Measurements from ENCODE around the gene HPSE2. TPM values are rescaled to one million over a fixed set of nuclear protein-coding genes. Genes with fewer than 3 reads are reported as not detected.
A peak's percentile ranks its signal among the peaks of the same experiment; 100 is the strongest.

Gene HPSE2
- polyA plus RNA-seq, 3 donors = 0.65 to 1.4 (median 0.92) TPM

DNA sequence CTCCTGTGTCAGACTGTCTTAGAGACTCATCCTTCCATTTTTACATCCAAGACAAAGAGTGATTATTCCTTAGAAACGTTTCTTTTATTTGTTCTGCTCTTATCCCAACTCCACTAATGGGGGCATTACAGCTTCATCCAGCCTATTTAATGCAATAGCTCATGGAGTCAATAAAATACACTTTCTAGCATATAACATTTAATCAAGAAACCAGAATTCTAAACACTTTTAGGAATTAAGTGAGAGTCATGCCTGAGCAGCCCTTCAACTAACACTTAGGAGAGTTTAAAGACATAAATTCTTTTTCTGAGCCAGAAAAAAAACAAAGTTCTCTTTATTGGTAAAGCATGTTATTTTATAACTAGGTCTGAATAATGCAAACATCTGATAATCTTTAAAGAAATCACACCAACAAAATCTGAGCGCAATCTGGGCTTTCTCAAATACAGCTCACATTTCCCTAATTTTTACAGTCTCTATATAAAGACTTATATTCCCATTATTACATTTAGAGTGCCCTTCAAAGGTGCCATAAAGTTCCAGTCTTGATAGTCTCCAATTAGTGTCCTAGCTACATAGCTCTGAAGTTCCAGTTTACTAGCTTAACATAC is 427.3 kb downstream of the HPSE2 start:
- DNase-seq (ENCODE audit: extremely low read depth in 1 of 11, low read depth in 9 of 11, low spot score in 4 of 11) = no peak

DNA sequence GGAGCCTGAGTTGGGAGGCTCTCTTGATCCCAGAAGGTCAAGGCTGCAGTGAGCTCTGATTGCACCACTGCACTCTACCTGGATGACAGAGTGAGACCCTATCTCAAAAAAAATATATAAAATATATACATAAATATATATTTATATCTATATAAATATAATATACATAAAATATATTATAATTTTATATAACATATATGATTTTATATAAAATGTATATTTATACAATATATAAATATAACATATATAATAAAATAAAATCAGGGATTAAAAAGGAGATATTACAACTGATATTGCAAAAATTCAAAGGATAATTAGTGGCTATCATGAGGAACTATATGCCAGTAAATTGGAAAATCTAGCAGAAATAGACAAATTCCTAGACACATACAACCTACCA is 435.4 kb downstream of the HPSE2 start:
- no peak for DNase-seq (ENCODE audit: extremely low read depth in 1 of 11, low read depth in 9 of 11, low spot score in 4 of 11)

DNA sequence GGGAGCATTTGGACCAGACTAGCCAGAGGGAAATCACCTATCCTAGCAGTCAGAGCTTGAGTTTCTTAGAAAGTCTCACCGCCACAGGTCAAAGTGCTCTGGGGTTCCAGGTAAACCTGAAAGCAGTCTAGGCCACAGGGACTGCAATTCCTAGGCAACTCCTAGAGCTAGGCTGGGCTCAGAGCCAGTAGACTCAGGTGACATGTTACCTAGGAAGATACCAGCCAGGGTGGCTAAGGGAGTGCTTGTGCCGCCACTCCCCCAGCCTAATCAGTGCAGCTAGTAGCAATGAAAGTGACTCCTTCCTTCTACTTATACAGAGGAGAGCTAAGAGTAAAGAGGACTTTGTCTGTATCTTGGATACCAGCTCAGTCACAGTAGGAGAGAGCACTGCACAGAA is 440.2 kb downstream of the HPSE2 start:
- DNase-seq (ENCODE audit: extremely low read depth in 1 of 11, low read depth in 9 of 11, low spot score in 4 of 11) = no peak

DNA sequence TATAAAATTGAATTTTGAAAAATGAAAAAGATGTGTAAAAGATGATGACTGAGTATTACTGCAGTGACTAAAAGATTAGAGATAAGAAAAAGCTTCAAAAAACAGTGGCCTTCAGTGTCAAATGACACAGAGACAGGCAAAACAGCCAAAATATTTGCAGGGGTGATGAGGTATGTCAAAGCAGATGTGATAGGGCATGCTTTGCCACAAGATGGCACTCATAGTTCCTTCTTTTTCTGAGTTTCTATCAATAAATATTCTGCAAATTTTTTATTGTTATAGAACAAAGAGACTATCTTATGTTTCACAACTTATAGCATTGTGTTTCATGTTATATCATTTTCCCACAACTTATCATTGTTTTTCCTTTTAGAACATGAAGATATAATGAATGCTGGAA is 444.8 kb downstream of the HPSE2 start:
- no peak for DNase-seq (ENCODE audit: extremely low read depth in 1 of 11, low read depth in 9 of 11, low spot score in 4 of 11)

DNA sequence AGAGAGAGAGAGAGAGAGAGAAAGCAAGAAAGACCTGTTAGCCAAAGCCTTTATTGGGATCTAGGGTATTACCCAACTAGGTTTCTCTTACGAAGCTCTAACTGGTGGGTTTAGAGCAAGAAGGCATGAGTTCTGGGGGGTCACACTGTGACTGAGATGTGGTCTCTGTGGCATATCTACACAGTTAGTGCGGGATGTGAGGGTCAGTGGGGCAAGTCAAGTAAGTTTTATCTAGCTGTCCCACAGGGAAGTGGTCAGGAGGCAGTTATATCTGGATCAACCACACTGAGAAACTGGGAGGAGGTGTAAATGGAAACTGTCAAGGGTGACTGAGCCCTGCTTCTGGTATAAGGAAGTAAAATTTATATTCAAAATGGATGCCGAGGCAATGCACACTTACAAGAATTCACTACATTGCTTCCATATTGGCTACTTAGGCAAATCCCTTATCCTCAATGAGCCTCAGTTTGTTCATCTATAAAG is 457.3 kb downstream of the HPSE2 start:
- no peak for DNase-seq (ENCODE audit: extremely low read depth in 1 of 11, low read depth in 9 of 11, low spot score in 4 of 11)

DNA sequence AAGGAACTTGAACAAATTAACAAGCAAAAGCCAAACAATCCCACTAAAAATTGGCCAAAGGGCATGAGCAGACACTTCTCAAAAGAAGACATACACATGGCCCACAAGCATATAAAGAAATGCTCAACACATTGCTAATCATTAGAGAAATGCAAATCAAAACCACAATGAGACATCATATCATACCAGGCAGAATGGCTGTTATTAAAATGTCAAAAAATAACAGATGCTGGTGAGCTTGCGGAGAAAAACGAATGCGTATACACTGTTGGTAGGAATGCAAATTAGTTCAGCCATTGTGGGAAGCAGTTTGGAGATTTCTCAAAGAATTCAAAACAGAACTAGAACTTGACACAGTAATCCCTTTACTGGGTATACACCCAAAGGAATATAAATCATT is 477.2 kb downstream of the HPSE2 start:
- DNase-seq (ENCODE audit: extremely low read depth in 1 of 11, low read depth in 9 of 11, low spot score in 4 of 11) = no peak

DNA sequence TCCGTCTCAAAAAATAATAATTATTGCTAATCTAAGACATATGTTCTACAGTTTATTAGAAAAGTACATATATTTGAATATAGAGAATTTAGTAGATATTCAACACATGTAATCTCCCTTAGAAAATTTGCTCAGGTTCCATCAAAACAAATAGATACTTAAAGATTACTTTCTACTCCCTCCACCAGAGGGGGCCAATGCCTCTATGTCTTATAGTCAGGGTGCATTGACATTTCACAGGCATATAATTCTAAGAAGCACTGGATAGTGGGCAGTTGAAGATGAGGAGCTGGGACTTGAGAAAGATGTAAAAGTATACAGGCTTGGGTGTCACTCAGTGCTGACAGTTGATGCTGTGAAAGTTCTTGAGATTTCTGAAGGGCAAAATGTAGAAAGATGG is 487.4 kb downstream of the HPSE2 start:
- DNase-seq (ENCODE audit: extremely low read depth in 1 of 11, low read depth in 9 of 11, low spot score in 4 of 11) = peak in 4 of 11 donors; percentile 1 to 8 (median 3)

DNA sequence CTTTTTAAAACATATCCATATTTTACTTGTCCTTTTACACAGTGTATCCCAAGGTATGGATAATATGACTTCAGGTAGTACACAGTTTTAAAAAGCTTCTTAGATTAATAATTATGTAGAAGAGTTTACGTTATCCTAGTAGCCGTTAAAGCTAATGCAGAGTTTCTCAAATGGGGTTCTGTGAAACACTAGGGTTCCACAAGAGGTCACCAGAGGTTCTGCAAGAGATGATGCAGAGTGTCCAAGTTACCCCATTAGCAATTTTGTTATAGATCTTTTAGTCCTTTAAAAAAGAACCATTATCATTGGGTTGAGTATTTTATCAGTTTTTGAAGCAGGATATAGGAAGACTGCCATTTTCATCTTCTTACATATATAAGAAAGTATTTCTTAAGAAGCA is 490.0 kb downstream of the HPSE2 start:
- DNase-seq (ENCODE audit: extremely low read depth in 1 of 11, low read depth in 9 of 11, low spot score in 4 of 11) = no peak

DNA sequence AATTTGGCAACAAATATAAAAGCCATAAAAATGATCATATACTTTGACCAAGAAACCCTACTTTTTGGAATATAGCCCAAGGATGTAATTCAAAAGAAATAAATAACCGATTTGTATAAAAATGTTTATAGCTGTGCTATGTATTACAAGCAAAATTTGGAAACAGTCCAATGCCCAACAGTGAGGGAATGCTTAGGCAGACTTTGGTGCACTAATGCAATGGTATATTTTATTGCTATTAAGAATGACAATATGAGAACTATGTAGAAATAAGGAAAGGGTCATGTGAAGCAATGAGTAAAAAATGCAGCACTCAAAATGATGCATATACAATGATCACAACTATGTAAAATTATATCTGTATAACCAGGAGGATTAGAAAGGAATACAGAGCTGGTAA is 515.1 kb downstream of the HPSE2 start:
- peak in 1 of 11 donors; percentile 0 for DNase-seq (ENCODE audit: extremely low read depth in 1 of 11, low read depth in 9 of 11, low spot score in 4 of 11)

DNA sequence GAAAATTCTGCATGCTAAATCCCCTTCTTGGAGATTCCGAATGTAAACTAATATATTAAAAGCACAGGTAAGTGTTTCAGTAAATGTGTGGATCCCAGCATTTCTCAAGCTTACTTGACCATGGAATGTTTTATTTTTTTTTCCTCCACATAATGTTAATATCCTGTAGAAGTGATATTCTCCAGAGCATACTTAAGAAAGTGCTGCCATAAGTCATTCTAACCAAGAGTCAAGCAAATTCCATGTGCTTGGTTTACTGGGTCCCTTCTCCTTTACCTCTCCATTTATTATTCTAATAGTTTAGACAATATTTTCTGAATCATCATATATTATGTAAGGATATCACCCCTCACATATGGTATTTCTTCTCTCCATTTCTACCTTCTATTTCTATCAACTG is 522.1 kb downstream of the HPSE2 start:
- no peak for DNase-seq (ENCODE audit: extremely low read depth in 1 of 11, low read depth in 9 of 11, low spot score in 4 of 11)

DNA sequence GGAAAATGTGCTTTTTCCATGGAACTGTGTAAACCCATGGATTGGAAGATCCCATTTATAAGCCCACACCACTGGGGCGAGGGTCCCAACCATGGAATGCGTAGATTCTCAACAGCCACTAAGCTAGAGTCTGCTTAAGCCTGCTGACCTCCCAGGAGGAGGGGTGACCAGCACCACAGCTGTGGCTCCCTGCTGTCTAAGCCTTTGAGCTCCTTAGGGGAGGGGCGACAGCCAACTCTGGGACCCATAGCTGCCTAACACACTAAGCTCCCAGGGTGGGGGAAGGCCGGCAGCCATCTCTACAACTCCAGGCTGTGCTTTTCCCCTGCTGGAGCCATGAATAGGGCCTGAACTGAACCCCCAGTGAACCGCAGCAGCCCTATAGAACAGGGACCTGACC is 539.1 kb downstream of the HPSE2 start:
- no peak for DNase-seq (ENCODE audit: extremely low read depth in 1 of 11, low read depth in 9 of 11, low spot score in 4 of 11)

DNA sequence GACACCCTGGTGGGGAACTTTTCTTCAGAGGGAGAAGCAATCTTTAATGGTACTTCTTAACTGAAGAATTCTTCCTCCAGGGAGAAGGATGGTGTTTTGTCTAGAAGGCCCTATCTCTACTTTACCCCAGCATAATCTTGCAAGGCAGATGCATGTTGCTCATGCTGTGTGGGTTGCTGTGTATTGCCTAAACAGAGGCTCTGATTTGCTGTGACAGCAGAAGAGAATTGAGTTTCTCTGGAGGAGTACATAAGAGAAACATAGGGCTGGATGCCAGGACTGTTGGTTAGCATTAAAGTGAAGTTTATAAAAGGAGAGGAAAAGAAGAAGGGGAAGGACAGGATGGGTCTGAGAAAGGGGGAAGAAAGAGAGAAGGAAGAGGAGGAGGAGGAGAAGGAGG is 540.8 kb downstream of the HPSE2 start:
- no peak for DNase-seq (ENCODE audit: extremely low read depth in 1 of 11, low read depth in 9 of 11, low spot score in 4 of 11)

DNA sequence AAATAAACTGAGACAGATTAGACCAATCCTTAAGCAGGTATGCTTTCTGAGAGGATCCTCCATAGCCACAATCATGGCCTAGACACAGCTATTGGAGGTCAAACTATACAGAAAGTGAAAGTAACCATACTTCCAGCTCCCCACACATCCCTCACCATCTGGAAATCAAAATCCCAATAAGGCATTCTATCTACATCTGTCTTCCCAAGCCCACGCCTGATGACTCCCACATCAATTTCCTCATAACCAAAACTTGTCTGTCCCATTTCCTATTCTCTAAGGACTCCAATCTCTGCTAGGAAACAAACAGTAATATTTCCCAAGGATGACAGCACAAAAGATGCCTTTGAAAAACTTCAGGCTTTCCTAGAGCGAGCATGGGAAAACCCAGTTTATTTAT is 541.6 kb downstream of the HPSE2 start:
- DNase-seq (ENCODE audit: extremely low read depth in 1 of 11, low read depth in 9 of 11, low spot score in 4 of 11) = no peak

DNA sequence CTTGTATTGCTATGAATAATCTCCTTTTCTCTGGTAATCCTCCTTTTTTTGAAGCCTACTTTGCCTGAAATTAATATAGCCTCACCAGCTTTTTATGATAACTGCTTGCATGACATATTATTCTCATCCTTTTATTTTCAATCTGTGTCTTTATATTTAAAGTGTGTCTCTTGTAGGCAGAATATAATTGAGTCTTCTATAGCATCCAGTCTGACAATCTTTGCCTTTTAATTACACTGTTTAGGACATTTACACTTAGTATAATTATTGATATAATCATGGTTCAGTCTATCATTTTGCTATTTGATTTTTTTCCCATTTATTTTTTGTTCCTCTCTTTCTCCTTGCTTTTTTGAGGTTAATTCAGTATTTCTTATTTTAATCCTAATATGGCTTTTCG is 548.0 kb downstream of the HPSE2 start:
- DNase-seq (ENCODE audit: extremely low read depth in 1 of 11, low read depth in 9 of 11, low spot score in 4 of 11) = no peak

DNA sequence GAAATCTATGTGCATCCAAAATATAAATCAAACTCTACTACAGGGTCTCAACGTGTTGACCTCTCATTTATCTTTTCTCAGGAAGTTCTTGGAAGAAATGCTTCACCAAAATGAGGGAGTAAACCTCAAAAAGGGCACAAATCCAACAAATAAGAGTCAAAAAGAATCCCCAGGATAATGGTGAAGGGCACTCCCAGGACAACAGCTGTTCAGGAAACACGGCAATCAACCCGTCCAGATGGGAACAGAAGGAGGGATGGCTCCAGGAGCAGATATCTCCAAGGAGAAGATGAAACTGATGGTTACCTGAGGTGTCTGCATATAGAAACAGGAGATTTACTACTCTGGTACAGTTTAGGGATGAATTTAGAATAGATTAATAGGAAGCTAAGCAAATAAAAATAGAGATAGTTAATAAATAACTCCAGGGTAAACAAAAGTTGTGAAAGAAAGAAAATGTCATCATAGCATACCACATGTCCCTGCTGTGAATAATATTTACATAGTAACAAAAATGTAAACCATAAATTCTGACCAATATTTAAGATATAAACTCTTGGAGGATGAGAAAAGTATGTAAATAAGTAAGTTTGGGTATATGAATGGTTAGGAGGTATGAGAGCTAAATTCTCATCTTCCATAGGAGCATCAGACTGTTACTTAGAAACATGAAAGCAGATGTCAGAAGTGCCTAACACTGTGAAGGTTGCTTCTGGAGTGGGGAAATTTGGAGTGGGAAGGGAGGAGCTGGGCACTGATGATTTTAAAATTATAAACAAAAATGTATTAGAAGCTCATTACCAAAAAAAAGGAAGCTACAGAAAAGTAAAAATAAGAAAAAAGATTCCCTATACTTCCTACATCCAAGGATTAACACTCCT is 551.4 kb downstream of the HPSE2 start:
- no peak for DNase-seq (ENCODE audit: extremely low read depth in 1 of 11, low read depth in 9 of 11, low spot score in 4 of 11)

DNA sequence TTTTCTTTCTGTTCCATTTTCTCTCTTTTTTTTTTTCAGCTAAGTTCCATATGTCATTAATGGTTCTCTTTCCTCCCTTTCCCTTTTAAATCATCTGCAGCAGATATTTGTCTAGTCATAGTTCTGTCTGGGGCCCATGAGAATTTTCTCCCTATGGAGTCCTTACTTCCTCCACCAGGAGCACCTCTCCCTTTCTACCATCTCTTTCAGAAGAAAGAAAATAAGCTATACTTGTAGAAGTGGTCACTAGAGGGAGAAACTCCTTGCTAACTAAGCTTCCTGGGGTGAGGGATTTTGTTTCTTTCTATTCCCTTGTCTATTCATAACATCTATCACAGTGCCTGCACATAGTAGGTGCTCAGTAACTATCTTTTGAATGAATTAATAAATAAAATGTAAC is 558.8 kb downstream of the HPSE2 start:
- DNase-seq (ENCODE audit: extremely low read depth in 1 of 11, low read depth in 9 of 11, low spot score in 4 of 11) = no peak

DNA sequence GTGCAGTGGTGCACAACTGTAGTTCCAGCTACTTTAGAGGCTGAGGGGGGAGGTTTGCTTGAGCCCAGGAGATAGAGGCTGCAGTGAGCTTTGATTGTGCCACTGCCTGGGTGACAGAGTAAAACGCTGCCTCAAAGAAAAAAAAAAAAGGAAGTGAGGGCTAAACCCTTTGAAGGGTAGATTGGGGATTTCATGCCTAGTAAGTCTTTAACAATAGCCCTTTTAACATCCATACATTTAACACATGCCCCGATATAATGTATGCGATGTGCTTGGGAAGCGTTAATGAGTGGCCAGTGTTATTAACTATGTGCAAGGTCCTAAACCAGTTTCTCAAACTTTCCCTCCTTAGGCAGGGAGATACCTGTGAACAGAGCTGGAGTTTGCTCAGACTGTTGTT is 559.8 kb downstream of the HPSE2 start:
- DNase-seq (ENCODE audit: extremely low read depth in 1 of 11, low read depth in 9 of 11, low spot score in 4 of 11) = no peak

DNA sequence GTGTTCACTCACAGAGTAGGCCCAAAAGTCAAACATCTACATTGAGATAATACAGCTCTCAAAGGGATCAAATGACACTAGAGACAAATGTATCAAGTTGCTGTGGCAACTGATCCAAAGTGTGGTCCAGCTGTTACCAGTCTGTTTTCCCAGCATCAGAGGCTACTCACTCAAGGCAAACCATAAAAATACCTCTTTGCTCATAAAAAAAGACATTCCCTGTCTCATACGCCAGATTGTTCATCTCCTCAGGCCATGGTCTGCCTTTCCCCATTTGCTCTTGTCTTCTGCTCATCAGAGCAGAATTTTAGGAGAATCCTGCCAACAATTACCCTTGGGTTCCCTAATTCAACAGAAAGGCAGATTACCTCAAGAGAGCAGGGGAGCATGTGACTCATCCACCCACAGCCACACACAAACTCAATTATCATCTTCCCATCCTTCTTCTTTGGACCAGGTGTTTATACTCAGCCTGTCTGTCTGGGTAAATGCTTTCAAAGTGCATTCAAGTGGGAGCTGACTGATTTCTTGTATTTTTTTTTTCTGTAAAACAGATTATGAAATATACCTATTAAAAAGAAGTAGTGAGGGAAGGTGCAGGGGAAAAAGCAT is 562.4 kb downstream of the HPSE2 start:
- DNase-seq (ENCODE audit: extremely low read depth in 1 of 11, low read depth in 9 of 11, low spot score in 4 of 11) = peak; percentile 21 to 75 (median 55)

DNA sequence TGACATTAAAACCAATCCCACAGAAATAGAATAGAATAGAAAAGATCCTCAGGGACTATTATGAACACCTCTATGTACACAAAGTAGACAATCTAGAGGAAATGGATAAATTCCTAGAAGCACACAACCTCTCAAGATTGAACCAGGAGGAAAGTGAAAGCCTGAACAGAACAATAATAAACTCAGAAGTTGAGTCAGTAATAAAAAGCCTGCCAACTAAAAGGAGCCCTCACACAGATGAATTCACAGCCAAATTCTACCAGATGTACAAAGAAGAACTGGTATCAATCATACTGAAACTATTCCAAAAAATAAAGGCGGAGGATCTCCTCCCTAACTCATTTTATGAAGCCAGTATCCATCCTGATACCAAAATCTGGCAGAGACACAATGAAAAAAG is 568.6 kb downstream of the HPSE2 start:
- DNase-seq (ENCODE audit: extremely low read depth in 1 of 11, low read depth in 9 of 11, low spot score in 4 of 11) = no peak

DNA sequence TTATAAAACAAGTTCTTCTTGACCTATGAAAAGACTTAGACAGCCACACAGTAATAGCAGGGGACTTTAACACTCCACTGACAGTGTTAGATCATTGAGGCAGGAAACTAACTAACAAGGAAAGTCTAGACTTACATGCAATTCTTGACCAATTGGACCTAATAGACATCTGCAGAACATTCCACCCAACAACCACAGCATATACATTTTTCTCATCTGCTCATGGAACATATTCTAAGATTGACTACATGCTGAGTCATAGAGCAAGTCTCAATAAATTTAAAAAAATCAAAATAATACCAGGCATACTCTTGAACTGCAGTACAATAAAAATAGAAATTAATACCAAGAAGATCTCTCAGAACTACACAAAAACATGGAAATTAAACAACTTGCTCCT is 569.4 kb downstream of the HPSE2 start:
- no peak for DNase-seq (ENCODE audit: extremely low read depth in 1 of 11, low read depth in 9 of 11, low spot score in 4 of 11)
